Karpas-422 (cell line): ENCODE measurements around the gene VPS26B. TPM values are rescaled to one million over a fixed set of nuclear protein-coding genes. Genes with fewer than 3 reads are reported as not detected.

ENCODE experiments used
- DNase-seq: peaks from one replicate; pipeline ENCODE4 v3.0.0-alpha.2; 2015
- H2AFZ ChIP-seq: fragments of 200-600 bp; sonication (generic); 2 replicates; pipeline ENCODE4 v1.6.1; 2014; ENCODE audit warnings: antibody characterized with exemption, low read length, mixed read lengths
- H3K27ac ChIP-seq: fragments of 200-600 bp; sonication (generic); 2 replicates; pipeline ENCODE4 v1.5.1; 2014; ENCODE audit warnings: mild to moderate bottlenecking, low read length, moderate library complexity
- H3K27me3 ChIP-seq: fragments of 200-600 bp; sonication (generic); 2 replicates; pipeline ENCODE4 v1.6.1; 2014; ENCODE audit warnings: low read length, mixed read lengths
- H3K36me3 ChIP-seq: fragments of 200-600 bp; sonication (generic); 2 replicates; pipeline ENCODE4 v1.6.1; 2014; ENCODE audit warnings: low read length, mixed read lengths; ENCODE audit not compliant: insufficient read depth
- H3K4me1 ChIP-seq: fragments of 200-600 bp; sonication (generic); 2 replicates; pipeline ENCODE4 v1.6.1; 2014; ENCODE audit warnings: mild to moderate bottlenecking, low read length, mixed read lengths
- H3K4me2 ChIP-seq: fragments of 200-600 bp; sonication (generic); 2 replicates; pipeline ENCODE4 v1.6.1; 2014; ENCODE audit warnings: low read length, low read depth, mild to moderate bottlenecking; ENCODE audit not compliant: poor library complexity, severe bottlenecking
- H3K4me3 ChIP-seq: fragments of 200-600 bp; sonication (generic); 2 replicates; pipeline ENCODE4 v1.5.1; 2014; ENCODE audit warnings: mild to moderate bottlenecking, antibody characterized with exemption, low read length, mixed read lengths
- H3K79me2 ChIP-seq: fragments of 200-600 bp; sonication (generic); 2 replicates; pipeline ENCODE4 v1.6.1; 2014; ENCODE audit warnings: mild to moderate bottlenecking, low read length, mixed read lengths
- H3K9ac ChIP-seq: fragments of 200-600 bp; sonication (generic); 2 replicates; pipeline ENCODE4 v1.6.0; 2014; ENCODE audit warnings: low read length
- H3K9me2 ChIP-seq: fragments of 200-600 bp; sonication (generic), shearing (Covaris generic); replicated peaks from 2 replicates; pipeline ENCODE4 v1.6.0; 2014; ENCODE audit warnings: mild to moderate bottlenecking, low read length, moderate library complexity; ENCODE audit not compliant: insufficient read depth
- H3K9me3 ChIP-seq: fragments of 300-700, 200-600 bp; sonication (generic); 2 replicates; pipeline ENCODE4 v1.6.1; 2014; ENCODE audit warnings: low read length, mixed read lengths
- H4K20me1 ChIP-seq: fragments of 200-600 bp; sonication (generic); 2 replicates; pipeline ENCODE4 v1.6.1; 2014; ENCODE audit warnings: mild to moderate bottlenecking, antibody characterized with exemption, low read length, low read depth; ENCODE audit not compliant: insufficient read depth
- total RNA-seq: library from RNA; depleted of rRNA; stranded (reverse); fragments of >200 nt; shearing (Covaris generic); gene quantifications from 2 replicates; pipeline ENCODE4 v1.2.3, GENCODE V29; 2014; ENCODE audit warnings: low replicate concordance

The VPS26B gene
- total RNA-seq, 1 experiment from 2014 or later, result 11.2 TPM

DNA sequence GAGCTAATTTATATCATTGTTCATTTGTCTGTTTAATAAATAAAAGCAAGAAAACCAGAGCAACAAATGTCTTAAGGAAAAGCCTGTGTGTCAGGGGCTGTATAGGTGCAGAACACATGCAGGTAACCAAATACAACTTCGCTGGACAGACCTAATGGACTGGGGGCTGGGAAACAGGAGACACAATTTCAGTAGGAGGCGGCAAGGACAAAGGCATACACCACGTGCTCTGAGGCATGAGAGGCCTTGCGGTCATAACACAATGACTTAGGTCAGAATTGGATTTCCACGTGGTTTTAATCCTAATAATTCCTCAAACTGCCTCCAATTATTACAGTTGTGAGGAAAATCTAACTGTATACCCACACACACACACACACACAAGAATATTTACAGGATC, 43.0 kb downstream of the VPS26B start:
- Histone ChIP-seq H3K4me2 (no peak overlapping the region), H3K9me3 (no peaks in the 10 kb centered on the region), H3K9me2 (no peaks in the 10 kb centered on the region), H3K79me2 (no peaks in the 10 kb centered on the region), H3K36me3 (no peaks in the 10 kb centered on the region), H4K20me1 (no peaks in the 10 kb centered on the region), H3K4me3 (no peak overlapping the region), H3K4me1 (no peaks in the 10 kb centered on the region), H3K9ac (no peak overlapping the region), H3K27me3 (no peaks in the 10 kb centered on the region), H3K27ac (no peak overlapping the region), H2AFZ (no peak overlapping the region)
- DNase-seq, result no peak

DNA sequence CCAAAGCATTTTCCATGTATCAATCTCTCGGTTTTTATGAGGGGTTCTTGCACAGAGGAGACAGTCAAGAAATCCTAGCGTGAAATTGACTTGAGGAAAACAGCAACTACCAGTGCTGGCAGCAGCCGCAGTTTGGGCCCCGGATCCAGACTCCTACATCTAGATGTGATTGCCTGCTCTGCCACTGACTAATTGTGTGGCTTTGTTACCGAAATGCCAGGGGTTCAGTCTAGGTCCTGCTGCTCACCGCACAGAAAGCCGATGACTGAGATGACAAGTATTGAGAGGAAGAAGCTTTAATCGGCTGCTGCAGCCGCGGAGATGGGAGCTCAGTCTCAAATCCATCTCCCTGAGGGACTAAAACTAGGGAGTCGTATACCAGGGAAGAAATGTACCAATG, 43.5 kb downstream of the VPS26B start:
- Histone ChIP-seq H3K27ac (no peak overlapping the region), H3K9ac (no peak overlapping the region), H3K36me3 (no peaks in the 10 kb centered on the region), H2AFZ (no peak overlapping the region), H3K4me2 (no peak overlapping the region), H4K20me1 (no peaks in the 10 kb centered on the region), H3K4me1 (no peaks in the 10 kb centered on the region), H3K9me3 (no peaks in the 10 kb centered on the region), H3K4me3 (no peak overlapping the region), H3K27me3 (no peaks in the 10 kb centered on the region), H3K9me2 (no peaks in the 10 kb centered on the region), H3K79me2 (no peaks in the 10 kb centered on the region)
- no peak for DNase-seq

DNA sequence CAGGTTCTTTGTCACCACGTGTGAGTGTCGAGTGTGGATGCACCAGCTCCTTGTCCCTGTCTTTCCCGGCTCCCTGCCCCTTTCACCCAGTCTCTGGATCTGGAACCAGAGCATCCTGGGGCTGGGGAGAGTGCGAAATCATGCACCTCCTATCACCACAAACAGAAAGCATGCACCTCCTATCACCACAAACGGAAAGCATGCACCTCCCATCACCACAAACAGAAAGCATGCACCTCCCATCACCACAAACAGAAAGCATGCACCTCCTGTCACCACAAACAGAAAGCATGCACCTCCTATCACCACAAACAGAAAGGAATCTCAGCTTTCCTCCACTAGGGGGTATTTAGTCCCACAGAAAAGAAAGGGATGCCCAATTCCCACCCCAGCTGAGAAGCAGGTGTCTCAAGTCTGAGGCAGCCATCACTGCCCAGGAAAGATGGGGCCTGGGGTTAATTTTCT, 45.8 kb downstream of the VPS26B start:
- no peaks in the 10 kb centered on the region for H3K27me3 ChIP-seq
- no peaks in the 10 kb centered on the region for H4K20me1 ChIP-seq
- no peak overlapping the region for H3K9ac ChIP-seq
- H3K4me1 ChIP-seq, result no peaks in the 10 kb centered on the region
- no peak for DNase-seq
- no peak overlapping the region for H3K4me2 ChIP-seq
- H2AFZ ChIP-seq, result no peak overlapping the region
- no peak overlapping the region for H3K27ac ChIP-seq
- H3K4me3 ChIP-seq, result no peak overlapping the region
- no peaks in the 10 kb centered on the region for H3K79me2 ChIP-seq
- no peaks in the 10 kb centered on the region for H3K9me2 ChIP-seq
- no peaks in the 10 kb centered on the region for H3K9me3 ChIP-seq
- H3K36me3 ChIP-seq, result no peaks in the 10 kb centered on the region

DNA sequence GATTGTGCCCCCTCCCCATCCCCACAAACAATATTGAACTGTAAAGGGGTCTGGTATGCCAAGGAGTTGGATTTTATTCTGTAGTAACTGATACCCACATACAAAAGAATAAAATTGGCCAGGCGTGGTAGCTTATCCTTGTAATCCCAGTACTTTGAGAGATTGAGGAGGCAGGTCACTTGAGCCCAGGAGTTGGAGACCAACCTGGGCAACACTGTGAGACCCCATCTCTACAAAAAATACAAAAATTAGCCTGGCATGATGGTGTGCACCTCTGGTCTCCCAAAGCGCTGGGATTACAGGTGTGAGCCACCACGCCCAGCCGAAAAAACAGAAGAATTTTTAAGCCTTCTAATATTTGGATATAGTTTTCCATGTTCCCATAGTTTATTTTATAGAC, 47.5 kb downstream of the VPS26B start:
- Histone ChIP-seq H3K4me2 (no peak overlapping the region), H3K27ac (no peak overlapping the region), H3K4me3 (no peak overlapping the region), H3K9me3 (no peaks in the 10 kb centered on the region), H2AFZ (no peak overlapping the region), H4K20me1 (no peaks in the 10 kb centered on the region), H3K9ac (no peak overlapping the region), H3K27me3 (no peaks in the 10 kb centered on the region), H3K36me3 (no peaks in the 10 kb centered on the region), H3K79me2 (no peaks in the 10 kb centered on the region), H3K9me2 (no peaks in the 10 kb centered on the region), H3K4me1 (no peaks in the 10 kb centered on the region)
- no peak for DNase-seq

DNA sequence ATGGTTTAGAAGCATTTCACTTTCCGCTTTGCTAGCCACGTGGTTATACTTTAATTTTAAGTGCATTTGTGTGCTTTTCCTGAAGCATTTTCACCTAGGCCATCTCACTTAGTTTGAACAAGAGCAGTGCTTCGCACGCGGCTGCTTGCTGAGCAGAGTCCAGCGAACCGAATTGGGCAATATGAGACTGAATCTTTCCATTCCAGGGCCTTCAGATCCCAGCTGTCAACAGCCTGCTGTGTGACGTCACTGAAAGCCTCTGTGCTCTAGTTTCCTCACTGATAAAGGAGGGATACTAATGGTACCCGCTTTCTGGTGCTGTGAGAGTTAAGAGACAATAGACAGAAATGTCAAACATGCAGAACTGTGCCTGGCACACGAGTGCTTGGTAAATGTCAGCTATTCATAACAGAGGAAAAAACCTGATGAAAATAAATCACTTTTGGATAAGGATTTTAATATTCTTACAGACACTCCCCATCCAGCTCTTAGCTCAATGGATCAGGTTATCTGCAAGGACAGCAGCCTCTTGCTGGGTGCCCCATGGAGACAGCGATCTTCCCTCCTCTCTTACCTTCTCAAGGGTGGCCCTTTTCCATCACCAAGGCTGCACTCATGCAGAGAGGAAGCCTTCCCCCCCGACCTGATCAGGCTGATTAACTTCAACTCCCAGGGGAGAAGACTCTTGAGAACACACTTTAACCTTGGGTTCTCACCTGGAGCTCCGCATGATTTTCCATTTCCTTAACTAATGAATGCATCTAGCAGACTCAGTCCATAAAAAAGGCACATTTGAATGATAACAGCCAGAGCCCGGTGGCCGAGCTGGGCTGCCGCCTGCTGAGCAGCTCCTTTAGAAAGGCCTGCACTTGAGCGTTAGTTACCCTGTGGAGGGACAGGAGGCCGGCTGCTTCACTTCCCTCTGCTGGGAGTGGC, 48.2 kb downstream of the VPS26B start:
- Histone ChIP-seq H3K4me2 (no peak overlapping the region), H3K4me1 (no peaks in the 10 kb centered on the region), H3K9ac (no peak overlapping the region), H2AFZ (no peak overlapping the region), H3K4me3 (no peak overlapping the region), H3K27me3 (no peaks in the 10 kb centered on the region), H3K36me3 (no peaks in the 10 kb centered on the region), H4K20me1 (no peaks in the 10 kb centered on the region), H3K27ac (no peak overlapping the region), H3K9me2 (no peaks in the 10 kb centered on the region), H3K79me2 (no peaks in the 10 kb centered on the region), H3K9me3 (no peaks in the 10 kb centered on the region)
- no peak for DNase-seq

DNA sequence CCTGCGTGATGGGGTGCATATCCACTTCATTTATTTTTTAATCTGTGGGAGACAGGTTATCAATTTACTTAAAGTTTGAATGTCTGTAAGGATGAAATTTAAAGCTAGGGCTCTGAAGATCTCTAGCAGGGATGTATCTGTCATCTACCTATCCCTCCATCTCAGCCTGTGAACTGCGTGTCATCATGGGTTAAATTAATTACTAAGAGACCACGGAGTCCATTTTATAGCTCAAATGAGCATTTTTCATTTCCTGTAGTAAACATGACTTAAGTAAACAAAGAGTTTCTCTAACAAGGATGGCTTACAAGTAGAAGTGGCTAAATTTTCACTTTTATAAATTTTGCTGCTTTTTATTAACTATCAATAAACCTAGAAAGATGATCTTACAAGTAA, 48.8 kb downstream of the VPS26B start:
- Histone ChIP-seq H3K9me2 (no peaks in the 10 kb centered on the region), H3K36me3 (no peaks in the 10 kb centered on the region), H2AFZ (no peak overlapping the region), H3K4me2 (no peak overlapping the region), H4K20me1 (no peaks in the 10 kb centered on the region), H3K4me1 (no peaks in the 10 kb centered on the region), H3K27ac (no peak overlapping the region), H3K79me2 (no peaks in the 10 kb centered on the region), H3K27me3 (no peaks in the 10 kb centered on the region), H3K9ac (no peak overlapping the region), H3K4me3 (no peak overlapping the region), H3K9me3 (no peaks in the 10 kb centered on the region)
- DNase-seq, result no peak

DNA sequence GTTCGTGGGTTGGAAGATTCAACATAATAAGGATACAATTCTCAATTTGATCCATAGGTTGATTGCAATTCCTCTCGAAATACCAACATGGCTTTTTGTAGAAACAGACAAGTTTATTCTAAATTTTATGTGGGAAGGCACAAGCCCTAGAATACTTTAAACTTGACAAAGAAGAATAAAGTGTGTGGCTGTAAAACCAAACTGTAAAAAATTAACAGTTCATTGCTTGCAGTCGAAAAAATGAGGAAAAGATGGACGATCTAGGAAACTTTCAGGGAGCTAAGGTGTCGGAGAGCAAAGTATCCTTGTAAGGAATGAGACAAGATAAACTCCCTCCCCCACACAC, 50.7 kb downstream of the VPS26B start:
- H3K9ac ChIP-seq, result no peak overlapping the region
- no peak overlapping the region for H2AFZ ChIP-seq
- H3K79me2 ChIP-seq, result no peaks in the 10 kb centered on the region
- H3K27ac ChIP-seq, result no peak overlapping the region
- DNase-seq, result no peak
- no peaks in the 10 kb centered on the region for H3K9me2 ChIP-seq
- no peaks in the 10 kb centered on the region for H4K20me1 ChIP-seq
- no peaks in the 10 kb centered on the region for H3K36me3 ChIP-seq
- no peaks in the 10 kb centered on the region for H3K27me3 ChIP-seq
- H3K4me2 ChIP-seq, result no peak overlapping the region
- no peaks in the 10 kb centered on the region for H3K4me1 ChIP-seq
- H3K4me3 ChIP-seq, result no peak overlapping the region
- no peaks in the 10 kb centered on the region for H3K9me3 ChIP-seq

DNA sequence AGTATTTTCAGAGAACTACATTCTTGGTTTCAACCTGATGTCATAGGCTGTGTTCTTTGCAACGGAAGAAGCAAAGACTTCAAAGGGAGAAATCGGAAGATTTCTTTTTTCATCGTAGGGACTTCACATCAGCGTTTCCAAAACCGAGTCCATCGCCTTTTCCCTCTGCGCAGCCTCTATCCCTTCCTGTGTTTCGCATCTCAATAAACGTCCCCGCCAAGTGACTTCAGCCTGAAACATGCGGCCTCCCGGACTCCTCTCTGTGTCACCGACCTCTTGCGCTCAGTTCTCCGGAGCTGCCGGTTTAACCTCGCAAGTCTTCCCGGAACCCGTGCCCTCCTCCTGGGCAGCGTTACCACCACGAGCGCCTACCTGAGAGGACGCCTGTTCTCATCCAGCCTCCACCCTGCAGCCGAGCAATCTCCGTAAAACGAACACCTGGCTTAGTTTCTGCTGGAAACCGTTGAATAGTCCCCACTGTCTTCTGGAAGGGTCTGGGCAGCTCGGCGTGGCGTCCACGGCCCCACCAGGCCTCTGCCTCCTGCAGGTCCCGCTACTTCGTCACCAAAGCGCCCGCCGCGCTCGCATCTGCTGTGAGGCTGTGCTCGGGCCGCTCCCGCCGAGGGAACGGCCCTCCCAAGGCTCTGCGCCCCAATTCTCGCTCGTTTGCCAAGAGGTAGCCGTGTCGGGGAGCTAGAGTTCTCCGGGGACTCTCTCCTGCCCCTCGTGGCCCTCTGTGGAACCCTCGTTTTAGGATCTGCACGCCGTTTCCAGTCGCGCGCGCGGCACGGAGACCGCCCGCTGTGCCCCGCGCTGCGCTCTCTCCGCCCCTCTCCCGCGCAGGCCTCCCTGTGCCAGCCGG, 51.3 kb downstream of the VPS26B start, which contains the start of gene GLB1L3:
Gene GLB1L3 (plus strand): TSS at position 846 of the 862 bp plus-strand sequence. CDS start 362 bp downstream, outside the sequence.
- no peak within 1 kb of the TSS for H3K27ac ChIP-seq
- no peaks in the 10 kb centered on the region for H3K27me3 ChIP-seq
- no peaks in the 10 kb centered on the region for H3K36me3 ChIP-seq
- DNase-seq, result no peak
- H3K9me3 ChIP-seq, result no peaks in the 10 kb centered on the region
- H3K9ac ChIP-seq, result no peak within 1 kb of the TSS
- no peaks in the 10 kb centered on the region for H3K4me1 ChIP-seq
- no peaks in the 10 kb centered on the region for H4K20me1 ChIP-seq
- no peak within 1 kb of the TSS for H3K4me2 ChIP-seq
- H3K4me3 ChIP-seq, result no peak within 1 kb of the TSS
- no peaks in the 10 kb centered on the region for H3K9me2 ChIP-seq
- no peak within 1 kb of the TSS for H2AFZ ChIP-seq
- no peaks in the 10 kb centered on the region for H3K79me2 ChIP-seq
